ENCODE results near the gene PSMD6.

DNA sequence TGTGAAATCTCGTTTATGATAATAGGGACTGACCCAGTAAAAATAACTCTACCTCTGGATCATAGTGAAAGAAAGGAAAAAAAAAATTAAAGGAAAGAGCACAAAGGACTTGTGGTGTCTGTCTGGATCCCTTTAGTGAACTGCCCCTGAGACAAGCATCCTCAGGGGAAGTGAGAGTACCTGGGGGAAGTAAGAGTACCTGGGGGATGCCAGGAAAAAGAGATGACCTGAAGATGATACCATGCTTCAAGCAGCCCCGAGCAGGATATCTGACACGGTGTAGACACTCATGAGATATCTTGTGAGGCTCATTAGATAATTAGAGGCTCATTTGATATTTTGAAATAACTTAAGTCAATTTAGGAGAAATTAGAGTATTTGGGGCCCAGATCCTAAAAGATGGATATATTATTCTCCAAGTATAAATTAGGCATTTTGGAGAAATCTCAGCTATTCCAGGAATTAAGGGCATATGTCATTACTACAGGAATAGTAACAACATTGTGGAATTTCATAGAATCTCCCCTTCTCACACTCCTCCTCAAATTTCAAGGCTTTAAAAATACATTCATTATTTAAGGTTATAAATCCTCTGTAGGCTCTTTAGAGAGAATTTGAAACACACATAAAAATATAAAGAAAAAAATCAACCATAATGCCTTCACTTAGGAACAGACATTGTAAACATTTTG lies 36.3 kb upstream of the PSMD6 start:
- TF ChIP-seq, protein P1, sequence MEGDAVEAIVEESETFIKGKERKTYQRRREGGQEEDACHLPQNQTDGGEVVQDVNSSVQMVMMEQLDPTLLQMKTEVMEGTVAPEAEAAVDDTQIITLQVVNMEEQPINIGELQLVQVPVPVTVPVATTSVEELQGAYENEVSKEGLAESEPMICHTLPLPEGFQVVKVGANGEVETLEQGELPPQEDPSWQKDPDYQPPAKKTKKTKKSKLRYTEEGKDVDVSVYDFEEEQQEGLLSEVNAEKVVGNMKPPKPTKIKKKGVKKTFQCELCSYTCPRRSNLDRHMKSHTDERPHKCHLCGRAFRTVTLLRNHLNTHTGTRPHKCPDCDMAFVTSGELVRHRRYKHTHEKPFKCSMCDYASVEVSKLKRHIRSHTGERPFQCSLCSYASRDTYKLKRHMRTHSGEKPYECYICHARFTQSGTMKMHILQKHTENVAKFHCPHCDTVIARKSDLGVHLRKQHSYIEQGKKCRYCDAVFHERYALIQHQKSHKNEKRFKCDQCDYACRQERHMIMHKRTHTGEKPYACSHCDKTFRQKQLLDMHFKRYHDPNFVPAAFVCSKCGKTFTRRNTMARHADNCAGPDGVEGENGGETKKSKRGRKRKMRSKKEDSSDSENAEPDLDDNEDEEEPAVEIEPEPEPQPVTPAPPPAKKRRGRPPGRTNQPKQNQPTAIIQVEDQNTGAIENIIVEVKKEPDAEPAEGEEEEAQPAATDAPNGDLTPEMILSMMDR (IDR thresholded peaks at IDR 0.05; ENCODE audit: low read depth, low read length): no peak
- TF ChIP-seq, protein P2, sequence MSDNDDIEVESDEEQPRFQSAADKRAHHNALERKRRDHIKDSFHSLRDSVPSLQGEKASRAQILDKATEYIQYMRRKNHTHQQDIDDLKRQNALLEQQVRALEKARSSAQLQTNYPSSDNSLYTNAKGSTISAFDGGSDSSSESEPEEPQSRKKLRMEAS (IDR thresholded peaks at IDR 0.05; ENCODE audit: low read depth, low read length): no peak
